Measurements from ENCODE around the gene RHBDD2. TPM values are rescaled to one million over a fixed set of nuclear protein-coding genes. Genes with fewer than 3 reads are reported as not detected.
A peak's percentile ranks its signal among the peaks of the same experiment; 100 is the strongest.
"Not testable (repeated sequence)": the region's sequence is repeated elsewhere in the genome, so short reads cannot be mapped to it uniquely, and the experiment has no call there.

RHBDD2 gene
- total RNA-seq, 2 donors from 2014 or later: 136 to 140 TPM

DNA sequence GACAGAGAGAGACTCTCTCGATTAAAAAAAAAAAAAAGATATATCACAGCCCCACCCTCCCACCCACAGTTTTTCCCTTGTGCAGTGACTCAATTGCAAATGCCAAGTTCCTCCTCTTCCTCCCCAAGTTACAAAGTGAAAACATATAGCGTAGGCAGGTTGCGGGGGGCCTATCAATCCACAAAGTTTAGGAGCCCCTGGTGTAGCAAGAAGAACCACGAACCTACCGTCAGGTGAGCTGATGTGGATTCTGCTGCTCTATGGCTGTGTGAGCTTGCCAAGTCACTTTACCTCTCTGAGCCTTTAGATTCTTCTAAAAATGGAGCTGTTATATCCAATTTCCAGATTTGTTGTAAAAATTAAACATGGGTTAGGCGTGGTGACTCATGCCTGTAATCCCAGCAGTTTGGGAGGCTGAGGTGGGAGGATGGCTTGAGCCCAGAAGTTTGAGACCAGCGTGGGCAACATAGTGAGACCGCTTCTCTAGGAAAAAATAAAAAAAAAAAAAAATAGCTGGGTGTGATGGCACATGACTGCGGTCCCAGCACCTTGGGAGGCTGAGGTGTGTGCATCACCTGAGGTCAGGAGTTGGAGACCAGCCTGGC, 8.2 kb upstream of the RHBDD2 start:
- no peak for DNase-seq
- no peaks in the 10 kb centered on the region for H3K9me3 ChIP-seq (ENCODE audit: control insufficient read depth, low read length, poor library complexity, severe bottlenecking)
- no peak overlapping the region for H3K4me3 Mint-ChIP-seq
- H3K36me3 Mint-ChIP-seq (ENCODE audit: low read depth): peaks cover 2% of the 10 kb centered on the region
- ATAC-seq: no peak
- peaks cover 13% of the 10 kb centered on the region for H3K27me3 Mint-ChIP-seq
- H3K4me1 Mint-ChIP-seq: peaks cover 8% of the 10 kb centered on the region
- no peak overlapping the region for H3K27ac Mint-ChIP-seq

DNA sequence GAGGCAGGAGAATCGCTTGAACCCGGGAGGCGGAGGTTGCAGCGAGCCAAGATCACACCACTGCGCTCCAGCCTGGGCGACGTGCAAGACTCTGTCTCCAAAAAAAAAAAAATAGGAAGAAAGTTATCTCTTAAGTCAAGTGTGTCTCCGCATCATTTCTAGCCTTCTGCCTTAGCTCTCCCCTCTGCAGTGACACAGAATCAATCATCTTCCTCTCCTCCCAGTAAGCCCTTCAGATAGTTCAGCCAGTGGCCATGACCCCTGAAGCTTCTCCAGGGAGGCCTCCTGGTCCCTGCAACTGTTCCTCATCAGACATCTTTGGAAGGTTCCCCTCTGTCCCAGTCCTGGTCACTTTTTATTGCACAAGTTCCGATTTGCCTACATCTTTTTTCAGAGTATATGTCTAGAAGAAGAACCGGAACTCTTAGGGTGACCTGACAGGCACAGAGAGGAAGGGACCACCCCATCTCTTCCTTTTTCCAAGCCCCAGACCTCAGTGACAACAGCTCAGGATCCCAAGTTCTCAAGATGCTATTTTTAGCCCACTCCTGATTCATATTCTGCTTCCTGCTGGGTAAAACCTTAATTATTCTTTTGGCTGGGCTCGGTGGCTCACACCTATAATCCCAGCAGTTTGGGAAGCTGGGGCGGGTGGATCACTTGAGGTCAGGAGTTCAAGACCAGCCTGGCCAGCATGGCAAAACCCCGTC, 6.6 kb upstream of the RHBDD2 start:
- no peak overlapping the region for H3K27ac Mint-ChIP-seq
- no peak for DNase-seq
- no peaks in the 10 kb centered on the region for H3K9me3 ChIP-seq (ENCODE audit: control insufficient read depth, low read length, poor library complexity, severe bottlenecking)
- peaks cover 1% of the 10 kb centered on the region for H3K4me1 Mint-ChIP-seq
- no peak for ATAC-seq
- no peak overlapping the region for H3K4me3 Mint-ChIP-seq
- peaks cover 2% of the 10 kb centered on the region for H3K27me3 Mint-ChIP-seq
- peaks cover under 1% of the 10 kb centered on the region for H3K36me3 Mint-ChIP-seq (ENCODE audit: low read depth)

DNA sequence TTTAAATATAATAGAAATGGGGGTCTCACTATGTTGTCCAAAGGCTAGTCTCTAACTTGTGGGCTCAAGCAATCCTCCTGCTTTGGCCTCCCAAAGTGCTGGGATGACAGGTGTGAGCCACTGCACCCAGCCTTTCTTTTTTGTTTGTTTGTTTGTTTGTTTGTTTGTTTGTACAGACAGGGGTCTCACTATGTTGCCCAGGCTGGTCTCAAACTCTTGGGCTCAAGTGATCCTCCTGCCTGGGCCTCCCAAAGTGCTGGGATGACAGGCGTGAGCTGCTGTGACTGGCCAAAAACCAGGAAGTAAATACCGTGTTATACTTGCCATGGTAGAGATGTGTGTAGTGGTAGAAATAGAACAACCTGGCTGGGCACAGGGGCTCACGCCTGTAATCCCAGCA, 4.7 kb upstream of the RHBDD2 start:
- ATAC-seq; H3K36me3 Mint-ChIP-seq (ENCODE audit: low read depth); H3K27me3 Mint-ChIP-seq; H3K9me3 ChIP-seq (ENCODE audit: control insufficient read depth, low read length, poor library complexity, severe bottlenecking); DNase-seq; H3K4me3 Mint-ChIP-seq; H3K27ac Mint-ChIP-seq; H3K4me1 Mint-ChIP-seq: not testable (repeated sequence)

DNA sequence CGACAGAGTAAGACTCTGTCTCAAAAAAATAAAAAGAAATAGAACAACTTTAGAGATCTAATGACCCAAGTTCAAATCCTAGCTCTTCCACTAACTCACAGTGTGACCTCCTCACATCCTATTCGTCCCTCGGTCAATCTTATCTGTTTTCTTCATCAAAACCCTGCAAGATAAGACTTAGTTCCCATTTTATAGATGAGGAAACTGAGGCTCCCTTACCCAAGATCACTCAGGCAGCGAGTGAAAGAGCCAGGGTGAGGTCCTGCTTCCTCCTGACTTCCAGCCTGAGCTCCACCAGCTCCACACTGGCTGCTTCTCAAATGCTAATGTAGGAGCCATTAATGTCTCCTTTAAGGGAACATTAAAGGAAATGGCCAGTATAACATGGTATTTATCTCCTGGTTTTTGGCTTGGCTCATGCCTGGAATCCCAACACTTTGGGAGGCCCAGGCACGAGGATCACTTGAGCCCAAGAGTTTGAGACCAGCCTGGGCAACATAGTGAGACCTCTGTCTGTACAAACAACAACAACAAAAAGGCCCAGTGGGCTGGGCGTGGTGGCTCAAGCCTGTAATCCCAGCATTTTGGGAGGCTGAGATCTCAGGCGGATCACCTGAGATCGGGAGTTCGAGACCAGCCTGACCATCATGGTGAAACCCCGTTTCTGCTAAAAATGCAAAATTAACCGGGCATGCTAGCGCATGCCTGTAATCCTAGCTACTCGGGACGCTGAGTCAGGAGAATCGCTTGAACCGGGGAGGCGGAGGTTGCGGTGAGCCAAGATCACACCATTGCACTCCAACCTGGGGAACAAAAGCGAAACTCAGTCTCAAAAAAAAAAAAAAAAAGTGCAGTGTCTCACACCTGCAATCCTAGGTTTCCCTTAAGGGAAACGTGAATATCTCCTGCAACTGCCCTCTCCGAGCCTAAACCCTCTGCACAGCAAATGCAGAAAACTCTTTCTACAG, 3.4 kb upstream of the RHBDD2 start:
- H3K27ac Mint-ChIP-seq: no peak overlapping the region
- no peaks in the 10 kb centered on the region for H3K27me3 Mint-ChIP-seq
- peaks cover 7% of the 10 kb centered on the region for H3K36me3 Mint-ChIP-seq (ENCODE audit: low read depth)
- peaks cover 19% of the 10 kb centered on the region for H3K4me1 Mint-ChIP-seq
- ATAC-seq: no peak
- no peak for DNase-seq
- no peak overlapping the region for H3K4me3 Mint-ChIP-seq
- H3K9me3 ChIP-seq (ENCODE audit: control insufficient read depth, low read length, poor library complexity, severe bottlenecking): no peaks in the 10 kb centered on the region

DNA sequence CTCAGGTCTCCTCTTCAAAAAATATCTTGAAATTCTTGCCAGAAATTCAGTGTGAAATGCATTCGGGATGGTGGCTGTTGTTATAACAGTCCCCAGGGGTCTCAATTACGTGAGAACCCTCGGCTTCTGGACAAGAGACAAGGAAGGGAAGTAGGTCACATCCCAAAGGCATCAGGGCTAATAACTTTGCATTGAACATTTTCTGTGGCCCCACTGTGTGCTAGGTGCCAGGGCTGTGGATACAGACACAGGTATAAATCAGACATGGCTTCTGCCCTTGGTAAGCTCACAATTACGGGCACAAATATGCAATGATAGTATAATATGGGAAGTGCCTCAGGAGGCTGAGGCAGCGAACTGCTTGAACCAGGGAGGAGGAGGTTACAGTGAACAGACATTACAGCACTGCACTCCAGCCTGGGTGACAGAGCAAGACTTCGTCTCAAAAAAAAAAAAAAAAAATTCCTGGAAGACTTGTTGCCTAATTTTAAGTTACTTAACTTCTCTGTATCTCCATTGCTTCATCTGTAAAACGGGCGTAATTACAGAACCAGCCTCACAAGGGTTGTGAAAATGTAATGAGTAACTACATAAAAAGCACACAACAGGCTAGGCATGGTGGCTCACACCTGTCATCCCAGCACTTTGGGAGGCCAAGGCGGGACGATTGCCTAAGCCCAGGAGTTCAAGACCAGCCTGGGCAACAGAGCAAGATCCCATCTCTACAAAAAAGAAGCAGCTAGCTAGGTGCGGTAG, 2.5 kb upstream of the RHBDD2 start:
- Mint-ChIP-seq H3K27me3 (no peaks in the 10 kb centered on the region), H3K4me3 (no peak overlapping the region), H3K27ac (no peak overlapping the region), H3K4me1 (peaks cover 20% of the 10 kb centered on the region), H3K36me3 (ENCODE audit: low read depth) (peaks cover 7% of the 10 kb centered on the region)
- no peak for ATAC-seq
- DNase-seq: no peak
- H3K9me3 ChIP-seq (ENCODE audit: control insufficient read depth, low read length, poor library complexity, severe bottlenecking): no peaks in the 10 kb centered on the region

DNA sequence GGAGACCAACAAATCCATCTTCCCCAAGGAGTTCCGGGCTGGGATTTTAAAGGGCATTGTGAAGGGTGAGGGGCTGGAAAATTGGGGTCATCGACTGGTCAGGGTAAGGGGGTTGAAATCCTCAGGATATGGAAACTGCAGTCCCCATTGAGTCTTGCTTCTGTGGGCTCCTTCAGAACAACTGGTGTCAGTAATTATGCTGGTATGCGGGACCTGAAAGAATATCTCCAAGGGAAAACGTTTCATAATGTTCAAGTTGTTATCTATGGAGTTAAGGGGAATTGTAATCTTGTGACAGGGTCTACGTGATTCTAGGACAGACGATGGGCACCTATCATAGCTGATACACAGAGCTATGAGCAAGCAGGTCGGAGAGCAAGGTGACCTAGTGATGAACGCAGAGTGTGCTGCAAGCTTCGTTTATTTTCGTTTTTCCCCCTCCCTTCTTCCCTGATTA, 494 bp upstream of the RHBDD2 start:
- peak overlapping the region; percentile 99 for H3K4me3 Mint-ChIP-seq
- no peaks in the 10 kb centered on the region for H3K27me3 Mint-ChIP-seq
- DNase-seq (no peak), ATAC-seq (no peak)
- H3K4me1 Mint-ChIP-seq: peaks cover 25% of the 10 kb centered on the region
- H3K27ac Mint-ChIP-seq: peak overlapping the region; percentile 98
- peaks cover 10% of the 10 kb centered on the region for H3K36me3 Mint-ChIP-seq (ENCODE audit: low read depth)
- H3K9me3 ChIP-seq (ENCODE audit: control insufficient read depth, low read length, poor library complexity, severe bottlenecking): no peaks in the 10 kb centered on the region

DNA sequence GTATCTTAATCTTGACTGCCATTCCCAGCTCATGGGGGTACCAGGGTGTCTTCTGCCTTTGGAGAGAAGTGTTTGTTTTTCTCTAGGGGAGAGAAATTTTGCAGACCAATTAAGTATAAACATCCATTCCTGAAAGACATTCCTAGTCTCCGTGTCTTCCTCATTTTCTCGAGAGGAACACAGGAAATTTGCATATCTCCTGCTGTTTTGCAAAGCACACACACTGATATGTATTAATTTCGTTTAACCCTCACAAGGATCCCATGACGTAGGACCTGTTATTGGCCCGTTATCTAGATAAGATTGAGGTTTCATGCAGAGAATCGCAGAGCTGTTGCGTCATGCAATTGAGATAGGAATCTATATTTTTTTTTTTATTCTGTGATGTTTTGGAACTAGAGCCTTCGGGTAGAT, 944 bp downstream of the RHBDD2 start:
- H3K9me3 ChIP-seq (ENCODE audit: control insufficient read depth, low read length, poor library complexity, severe bottlenecking): no peaks in the 10 kb centered on the region
- DNase-seq (peak in 1 of 3 donors; percentile 27), ATAC-seq (peak; percentile 50)
- Mint-ChIP-seq H3K27ac (peak overlapping the region; percentile 98), H3K36me3 (ENCODE audit: low read depth) (peaks cover 10% of the 10 kb centered on the region), H3K27me3 (no peaks in the 10 kb centered on the region), H3K4me3 (peak overlapping the region; percentile 99), H3K4me1 (peaks cover 25% of the 10 kb centered on the region)

DNA sequence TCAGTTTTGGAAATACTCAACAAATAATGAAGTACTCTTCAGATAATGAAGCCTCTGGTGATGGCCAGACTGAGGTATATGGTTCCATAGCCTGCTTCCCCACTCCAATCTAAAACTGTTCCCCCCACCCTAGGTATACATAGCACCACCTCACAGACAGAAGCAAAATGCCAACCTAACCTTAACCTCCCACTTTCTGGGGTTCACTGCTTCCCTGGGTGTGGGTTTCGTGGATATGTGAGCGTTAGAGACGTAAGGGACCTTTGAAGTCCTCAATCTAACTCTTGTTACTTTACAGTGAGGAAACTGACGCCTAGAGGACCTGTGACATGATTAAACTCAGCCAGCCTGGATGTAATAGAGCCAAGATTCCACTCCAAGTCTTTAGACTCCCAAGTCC, 1.4 kb downstream of the RHBDD2 start:
- Mint-ChIP-seq H3K27me3 (no peaks in the 10 kb centered on the region), H3K4me1 (peaks cover 25% of the 10 kb centered on the region), H3K27ac (peak overlapping the region; percentile 98), H3K4me3 (peak overlapping the region; percentile 99), H3K36me3 (ENCODE audit: low read depth) (peaks cover 10% of the 10 kb centered on the region)
- H3K9me3 ChIP-seq (ENCODE audit: control insufficient read depth, low read length, poor library complexity, severe bottlenecking): no peaks in the 10 kb centered on the region
- ATAC-seq (peak; percentile 12), DNase-seq (no peak)

DNA sequence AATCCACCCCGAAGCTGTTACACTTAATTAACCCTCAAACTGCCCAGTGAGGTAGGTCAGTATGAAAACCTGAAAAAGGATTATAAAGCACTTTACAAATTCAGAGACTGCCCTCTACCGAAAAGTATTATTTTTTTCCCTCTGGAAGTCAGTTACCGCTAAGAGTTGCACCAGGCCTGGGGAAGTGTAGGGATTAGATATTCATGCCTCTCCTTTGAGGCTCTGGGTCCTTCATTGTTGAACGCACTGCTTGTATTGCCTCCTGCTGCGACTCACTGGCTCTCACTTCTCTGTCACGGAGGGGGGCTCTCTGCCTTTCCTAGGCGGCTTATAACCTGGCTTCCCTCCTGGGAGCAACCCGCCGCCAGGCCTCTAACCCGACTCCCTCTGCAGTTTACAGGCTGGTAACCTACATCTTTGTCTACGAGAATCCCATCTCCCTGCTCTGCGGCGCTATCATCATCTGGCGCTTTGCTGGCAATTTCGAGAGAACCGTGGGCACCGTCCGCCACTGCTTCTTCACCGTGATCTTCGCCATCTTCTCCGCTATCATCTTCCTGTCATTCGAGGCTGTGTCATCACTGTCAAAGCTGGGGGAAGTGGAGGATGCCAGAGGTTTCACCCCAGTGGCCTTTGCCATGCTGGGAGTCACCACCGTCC, 2.7 kb downstream of the RHBDD2 start:
- Mint-ChIP-seq H3K27me3 (no peaks in the 10 kb centered on the region), H3K4me1 (peaks cover 25% of the 10 kb centered on the region), H3K4me3 (peak overlapping the region; percentile 53), H3K27ac (peak overlapping the region; percentile 98), H3K36me3 (ENCODE audit: low read depth) (peaks cover 10% of the 10 kb centered on the region)
- no peak for DNase-seq
- no peak for ATAC-seq
- H3K9me3 ChIP-seq (ENCODE audit: control insufficient read depth, low read length, poor library complexity, severe bottlenecking): no peaks in the 10 kb centered on the region

DNA sequence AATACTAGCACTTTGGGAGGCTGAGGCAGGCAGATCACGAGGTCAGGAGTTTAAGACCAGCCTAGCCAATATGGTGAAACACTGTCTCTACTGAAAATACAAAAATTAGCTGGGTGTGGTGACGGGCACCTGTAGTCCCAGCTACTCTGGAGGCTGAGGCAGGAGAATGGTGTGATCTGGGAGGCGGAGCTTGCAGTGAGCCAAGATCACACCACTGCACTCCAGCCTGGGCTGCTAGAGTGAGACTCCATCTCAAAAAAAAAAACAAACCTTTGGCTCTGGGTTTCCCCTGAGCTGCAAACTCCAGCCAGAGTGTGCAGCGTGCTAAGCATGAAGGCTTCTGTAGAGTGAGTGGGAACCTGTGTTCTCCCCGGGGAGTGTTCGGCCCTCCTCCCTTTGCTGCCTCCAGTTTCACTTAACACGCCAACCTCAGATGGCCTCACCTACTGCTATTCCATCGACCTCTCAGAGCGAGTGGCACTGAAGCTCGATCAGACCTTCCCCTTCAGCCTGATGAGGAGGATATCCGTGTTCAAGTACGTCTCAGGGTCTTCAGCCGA, 4.5 kb downstream of the RHBDD2 start:
- H3K4me3 Mint-ChIP-seq; H3K27me3 Mint-ChIP-seq; H3K9me3 ChIP-seq (ENCODE audit: control insufficient read depth, low read length, poor library complexity, severe bottlenecking); ATAC-seq; DNase-seq: not testable (repeated sequence)
- Mint-ChIP-seq H3K36me3 (ENCODE audit: low read depth) (peaks cover 10% of the 10 kb centered on the region), H3K27ac (peak overlapping the region; percentile 34), H3K4me1 (peaks cover 21% of the 10 kb centered on the region)

DNA sequence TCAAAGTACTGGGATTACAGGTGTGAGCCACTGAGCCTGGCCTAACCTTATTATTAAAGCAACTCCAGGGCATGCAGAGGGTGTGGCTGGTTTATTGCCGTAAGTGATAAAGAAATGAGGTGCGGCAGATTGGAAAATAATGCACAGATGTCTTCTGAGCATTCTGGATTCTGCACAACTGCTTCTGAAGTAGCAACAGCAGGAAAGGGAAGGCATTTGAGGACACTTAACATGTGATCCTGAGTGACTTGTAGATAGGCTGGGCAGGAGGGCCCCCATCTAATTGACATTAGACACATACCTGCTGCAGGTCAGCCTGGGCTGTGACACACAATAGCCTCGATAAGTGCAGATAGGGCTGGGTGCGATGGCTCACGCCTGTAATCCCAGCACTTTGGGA, 5.6 kb downstream of the RHBDD2 start:
- Mint-ChIP-seq H3K27me3 (no peaks in the 10 kb centered on the region), H3K4me1 (peaks cover 22% of the 10 kb centered on the region), H3K36me3 (ENCODE audit: low read depth) (peaks cover 7% of the 10 kb centered on the region), H3K27ac (peak overlapping the region; percentile 37), H3K4me3 (no peak overlapping the region)
- ATAC-seq (no peak), DNase-seq (no peak)
- no peaks in the 10 kb centered on the region for H3K9me3 ChIP-seq (ENCODE audit: control insufficient read depth, low read length, poor library complexity, severe bottlenecking)

DNA sequence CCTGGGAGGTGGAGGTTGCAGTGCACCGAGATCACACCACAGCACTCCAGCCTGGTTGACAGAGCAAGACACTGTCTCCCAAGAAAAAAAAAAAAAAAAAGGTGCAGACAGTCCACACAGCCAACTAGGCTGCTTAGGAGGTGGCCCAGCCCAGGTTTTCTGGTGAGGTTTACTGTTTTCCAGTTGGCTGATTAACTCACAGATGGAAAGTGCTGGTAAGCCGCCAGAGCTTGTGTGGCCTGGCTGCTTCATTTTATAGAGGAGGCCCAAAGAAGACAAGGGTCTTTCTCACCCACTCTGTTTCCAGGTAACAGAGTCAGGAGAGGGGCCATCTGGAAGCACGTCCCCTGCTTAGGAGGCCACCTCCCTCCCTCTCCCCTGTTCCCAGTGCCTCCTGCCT, 6.2 kb downstream of the RHBDD2 start:
- H3K27ac Mint-ChIP-seq: no peak overlapping the region
- H3K36me3 Mint-ChIP-seq (ENCODE audit: low read depth): peaks cover 3% of the 10 kb centered on the region
- DNase-seq: no peak
- H3K27me3 Mint-ChIP-seq: no peaks in the 10 kb centered on the region
- no peak for ATAC-seq
- no peaks in the 10 kb centered on the region for H3K9me3 ChIP-seq (ENCODE audit: control insufficient read depth, low read length, poor library complexity, severe bottlenecking)
- H3K4me3 Mint-ChIP-seq: no peak overlapping the region
- peaks cover 17% of the 10 kb centered on the region for H3K4me1 Mint-ChIP-seq

Measured in T-helper 17 cell (primary cell).